Smooth muscle cell (in vitro differentiated cells): ENCODE data around the gene CEND1. TPM values are rescaled to one million over a fixed set of nuclear protein-coding genes. Genes with fewer than 3 reads are reported as not detected.

Experiments used
- DNase-seq: peaks from one replicate; lab custom pipeline; 2025; ENCODE audit not compliant: unreplicated experiment; lab: John Stamatoyannopoulos, UW
- H2AFZ ChIP-seq: fragments of 200-600 bp; sonication (generic); 2 replicates; pipeline ENCODE4 v1.6.0; 2016; ENCODE audit warnings: antibody characterized with exemption, low read depth, mild to moderate bottlenecking
- H3F3A ChIP-seq: fragments of 200-600 bp; sonication (generic); 2 replicates; pipeline ENCODE4 v1.6.0; 2017; ENCODE audit warnings: antibody characterized with exemption, low read depth
- H3K27ac ChIP-seq: fragments of 200-600 bp; sonication (generic); 2 replicates; pipeline ENCODE4 v1.5.1; 2016; ENCODE audit warnings: low read depth, mild to moderate bottlenecking
- H3K27me3 ChIP-seq: fragments of 200-600 bp; sonication (generic); 2 replicates; pipeline ENCODE4 v1.6.1; 2016; ENCODE audit warnings: low read depth, mild to moderate bottlenecking
- H3K36me3 ChIP-seq: fragments of 200-600 bp; sonication (generic); 2 replicates; pipeline ENCODE4 v1.5.1; 2016; ENCODE audit warnings: low read depth
- H3K4me1 ChIP-seq: fragments of 200-600 bp; sonication (generic); 2 replicates; pipeline ENCODE4 v1.5.1; 2016; ENCODE audit warnings: low read depth
- H3K4me2 ChIP-seq: fragments of 200-600 bp; sonication (generic); 2 replicates; pipeline ENCODE4 v1.6.0; 2016; ENCODE audit warnings: mild to moderate bottlenecking
- H3K4me3 ChIP-seq: fragments of 200-600 bp; sonication (generic); 2 replicates; pipeline ENCODE4 v1.5.1; 2016; ENCODE audit warnings: mild to moderate bottlenecking
- H3K79me2 ChIP-seq: fragments of 200-600 bp; sonication (generic); 2 replicates; pipeline ENCODE4 v1.6.0; 2016; ENCODE audit warnings: low read depth, mild to moderate bottlenecking
- H3K9ac ChIP-seq: fragments of 200-600 bp; sonication (generic); 2 replicates; pipeline ENCODE4 v1.6.0; 2016; ENCODE audit warnings: low read depth
- H3K9me3 ChIP-seq: fragments of 200-600 bp; sonication (generic); replicated peaks from 2 replicates; pipeline ENCODE4 v1.5.1; 2016; ENCODE audit warnings: low read depth
- H4K20me1 ChIP-seq: fragments of 200-600 bp; sonication (generic); 2 replicates; pipeline ENCODE4 v1.6.0; 2016; ENCODE audit warnings: low read depth
- CTCF ChIP-seq: fragments of 200-600 bp; sonication (generic); IDR thresholded peaks from 2 replicates; pipeline ENCODE4 v1.5.1; 2017; ENCODE audit warnings: borderline replicate concordance, mild to moderate bottlenecking, antibody characterized with exemption; ENCODE audit not compliant: insufficient read depth, poor library complexity, severe bottlenecking
- WGBS: methylation state at CpG from one replicate; pipeline ENCODE4 v1.1.7; 2016; ENCODE audit warnings: low lambda C conversion rate; 5-methylcytosine and 5-hydroxymethylcytosine counted together
- polyA plus RNA-seq: library from polyadenylated mRNA; unstranded; fragments of >200 nt; fragmentation: Nextera tagmentation; extraction: Ambion mirVana; gene quantifications from 2 replicates; pipeline ENCODE4 v1.2.1, GENCODE V29; 2016
- total RNA-seq: library from RNA; depleted of rRNA; stranded (reverse); fragments of >200 nt; gene quantifications from 2 replicates; pipeline ENCODE4 v1.2.3, GENCODE V29; 2014

CEND1 gene
- total and polyA plus RNA-seq, 2 experiments from 2014 or later: 0.13 TPM; not detected in 1

DNA sequence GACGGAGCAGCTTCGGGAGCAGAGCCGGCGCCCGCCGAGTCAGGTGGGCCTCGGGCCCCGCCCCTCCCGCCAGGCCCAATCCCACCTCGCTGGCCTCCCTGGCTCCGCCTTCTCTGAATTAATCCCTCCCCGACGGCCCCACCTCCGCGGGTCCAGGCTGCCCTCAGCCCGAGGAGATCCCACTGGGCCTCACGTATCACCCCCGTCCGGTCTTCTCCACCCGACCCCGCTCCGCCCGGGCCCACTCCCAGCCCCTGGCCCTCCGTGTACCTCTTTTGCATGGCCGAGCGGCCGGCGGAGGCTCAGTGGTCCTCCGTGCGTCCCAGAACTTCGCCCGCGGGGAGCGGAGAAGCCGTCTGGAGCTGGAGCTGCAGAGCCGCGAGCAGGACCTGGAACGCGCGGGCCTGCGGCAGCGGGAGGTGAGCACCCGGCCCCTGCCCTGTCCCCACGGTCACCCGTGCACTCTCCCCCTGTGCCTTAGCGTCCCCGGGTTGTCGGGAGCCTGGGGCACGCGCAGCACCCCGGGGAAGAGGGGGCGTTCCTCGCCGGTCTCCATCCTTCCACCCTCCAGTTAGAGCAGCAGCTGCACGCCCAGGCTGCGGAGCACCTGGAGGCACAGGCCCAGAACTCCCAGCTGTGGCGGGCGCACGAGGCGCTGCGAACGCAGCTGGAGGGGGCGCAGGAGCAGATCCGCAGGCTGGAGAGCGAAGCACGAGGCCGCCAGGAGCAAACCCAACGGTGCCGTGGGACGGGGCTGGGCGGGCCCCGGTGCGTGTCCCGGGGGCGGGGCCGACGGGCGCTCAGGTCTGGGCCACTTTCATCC, 40.6 kb upstream of the CEND1 start:
- H3K36me3 ChIP-seq: no peaks in the 10 kb centered on the region
- H3K9ac ChIP-seq: no peak overlapping the region
- H3K9me3 ChIP-seq: no peaks in the 10 kb centered on the region
- H4K20me1 ChIP-seq: peaks cover 50% of the 10 kb centered on the region
- H3K79me2 ChIP-seq: peaks cover 17% of the 10 kb centered on the region
- H3K4me1 ChIP-seq: peaks cover 44% of the 10 kb centered on the region
- peak overlapping the region; percentile 85 for H3K4me2 ChIP-seq
- H3K27me3 ChIP-seq: peaks cover 59% of the 10 kb centered on the region
- no peak for TF ChIP-seq CTCF
- peak overlapping the region; percentile 43 for H3K4me3 ChIP-seq
- 3% methylated on average over 58 of the region's 78 CpGs for WGBS
- no peak for DNase-seq
- no peak overlapping the region for H3K27ac ChIP-seq
- H2AFZ ChIP-seq: no peak overlapping the region
- H3F3A ChIP-seq: peaks cover 10% of the 10 kb centered on the region

- H3K9ac ChIP-seq: no peak overlapping the region
- H3K4me3 ChIP-seq: peak overlapping the region; percentile 43
- no peak for TF ChIP-seq CTCF
- peaks cover 47% of the 10 kb centered on the region for H4K20me1 ChIP-seq
- H3K27me3 ChIP-seq: peaks cover 65% of the 10 kb centered on the region
- peaks cover 10% of the 10 kb centered on the region for H3F3A ChIP-seq
- H3K27ac ChIP-seq: no peak overlapping the region
- H3K9me3 ChIP-seq: no peaks in the 10 kb centered on the region
- no peak overlapping the region for H2AFZ ChIP-seq
- H3K79me2 ChIP-seq: peaks cover 17% of the 10 kb centered on the region
- H3K4me2 ChIP-seq: peak overlapping the region; percentile 85
- 3% methylated on average over 39 of the region's 39 CpGs for WGBS
- peaks cover 44% of the 10 kb centered on the region for H3K4me1 ChIP-seq
- DNase-seq: no peak
- H3K36me3 ChIP-seq: no peaks in the 10 kb centered on the region
Observed at GRCh38 chr11:829847-830294, 40.0 kb upstream of the CEND1 start.

- 12% methylated on average over 39 of the region's 40 CpGs for WGBS
- H3K4me2 ChIP-seq: peak overlapping the region; percentile 85
- no peak for DNase-seq
Observed at GRCh38 chr11:829176-829846, 39.4 kb upstream of the CEND1 start.

More at GRCh38 chr11:829176-829846, 39.4 kb upstream of the CEND1 start:
- TF ChIP-seq CTCF: no peak
- Histone ChIP-seq H3K9ac (no peak overlapping the region), H3K4me1 (peaks cover 43% of the 10 kb centered on the region), H4K20me1 (peaks cover 42% of the 10 kb centered on the region), H3F3A (peaks cover 6% of the 10 kb centered on the region), H3K27me3 (peaks cover 65% of the 10 kb centered on the region), H3K36me3 (no peaks in the 10 kb centered on the region), H2AFZ (no peak overlapping the region), H3K9me3 (no peaks in the 10 kb centered on the region), H3K4me3 (peak overlapping the region; percentile 43), H3K27ac (no peak overlapping the region), H3K79me2 (peaks cover 12% of the 10 kb centered on the region)
